ENCODE results near the gene WDR26. TPM values are rescaled to one million over a fixed set of nuclear protein-coding genes. Genes with fewer than 3 reads are reported as not detected.

The WDR26 gene
- polyA plus RNA-seq, 1 donor from 2014 or later = 4.0 TPM

Other genes with a start within 250 kb of the WDR26 start
- gene NVL, start 104.6 kb downstream of the WDR26 start, polyA plus RNA-seq = 21.4 TPM
- gene CNIH4, start 77.9 kb downstream of the WDR26 start, polyA plus RNA-seq = 21.5 TPM
- gene CNIH3, start 181.5 kb upstream of the WDR26 start, polyA plus RNA-seq = 3.2 TPM